Activated naive CD4-positive, alpha-beta T cell (primary cell): Measurements from ENCODE around the gene DPP6.

ENCODE experiments used
- DNase-seq, 4 experiments: peaks; one replicate each; lab custom pipeline; 2025; lab: John Stamatoyannopoulos, UW

Gene DPP6

GRCh38 chr7:154232700-154233099 lies 180.5 kb downstream of the DPP6 start:
- no peak for DNase-seq

- no peak for DNase-seq
Observed at GRCh38 chr7:154241988-154242387, 189.8 kb downstream of the DPP6 start.

GRCh38 chr7:154242709-154243108 lies 190.5 kb downstream of the DPP6 start:
- DNase-seq: no peak

GRCh38 chr7:154252046-154252445 lies 199.8 kb downstream of the DPP6 start:
- no peak for DNase-seq

GRCh38 chr7:154253810-154254209 lies 201.6 kb downstream of the DPP6 start:
- DNase-seq: no peak

GRCh38 chr7:154255324-154255723 lies 203.1 kb downstream of the DPP6 start:
- DNase-seq: no peak

GRCh38 chr7:154256150-154256549 lies 204.0 kb downstream of the DPP6 start:
- no peak for DNase-seq

GRCh38 chr7:154259396-154259795 lies 207.2 kb downstream of the DPP6 start:
- no peak for DNase-seq

GRCh38 chr7:154287356-154287755 lies 235.2 kb downstream of the DPP6 start:
- DNase-seq: no peak

GRCh38 chr7:154289119-154289518 lies 236.9 kb downstream of the DPP6 start:
- DNase-seq: no peak

GRCh38 chr7:154296443-154296842 lies 244.2 kb downstream of the DPP6 start:
- DNase-seq: no peak

- no peak for DNase-seq
Observed at GRCh38 chr7:154299736-154300135, 247.5 kb downstream of the DPP6 start.

GRCh38 chr7:154302380-154302779 lies 250.2 kb downstream of the DPP6 start:
- no peak for DNase-seq

GRCh38 chr7:154304231-154304630 lies 252.0 kb downstream of the DPP6 start:
- DNase-seq: no peak

GRCh38 chr7:154304740-154305700 lies 252.8 kb downstream of the DPP6 start:
- DNase-seq: no peak

- no peak for DNase-seq
Observed at GRCh38 chr7:154306036-154306435, 253.8 kb downstream of the DPP6 start.

GRCh38 chr7:154308928-154309327 lies 256.7 kb downstream of the DPP6 start:
- no peak for DNase-seq

GRCh38 chr7:154310114-154310513 lies 257.9 kb downstream of the DPP6 start:
- DNase-seq: no peak

- no peak for DNase-seq
Observed at GRCh38 chr7:154324196-154324595, 272.0 kb downstream of the DPP6 start.

- DNase-seq: no peak
Observed at GRCh38 chr7:154326421-154326820, 274.2 kb downstream of the DPP6 start.

- no peak for DNase-seq
Observed at GRCh38 chr7:154330318-154330717, 278.1 kb downstream of the DPP6 start.

GRCh38 chr7:154332811-154333580 lies 280.8 kb downstream of the DPP6 start:
- DNase-seq: no peak

- no peak for DNase-seq
Observed at GRCh38 chr7:154336295-154336694, 284.1 kb downstream of the DPP6 start.
